NCI-H146 treated with DMSO at 0.1 percent for 48 hours (cell line): Measurements from ENCODE around the gene DLST.

ENCODE experiments used
- DNase-seq: peaks from one replicate; lab custom pipeline; 2025; ENCODE audit not compliant: unreplicated experiment; lab: John Stamatoyannopoulos, UW

Gene DLST

DNA sequence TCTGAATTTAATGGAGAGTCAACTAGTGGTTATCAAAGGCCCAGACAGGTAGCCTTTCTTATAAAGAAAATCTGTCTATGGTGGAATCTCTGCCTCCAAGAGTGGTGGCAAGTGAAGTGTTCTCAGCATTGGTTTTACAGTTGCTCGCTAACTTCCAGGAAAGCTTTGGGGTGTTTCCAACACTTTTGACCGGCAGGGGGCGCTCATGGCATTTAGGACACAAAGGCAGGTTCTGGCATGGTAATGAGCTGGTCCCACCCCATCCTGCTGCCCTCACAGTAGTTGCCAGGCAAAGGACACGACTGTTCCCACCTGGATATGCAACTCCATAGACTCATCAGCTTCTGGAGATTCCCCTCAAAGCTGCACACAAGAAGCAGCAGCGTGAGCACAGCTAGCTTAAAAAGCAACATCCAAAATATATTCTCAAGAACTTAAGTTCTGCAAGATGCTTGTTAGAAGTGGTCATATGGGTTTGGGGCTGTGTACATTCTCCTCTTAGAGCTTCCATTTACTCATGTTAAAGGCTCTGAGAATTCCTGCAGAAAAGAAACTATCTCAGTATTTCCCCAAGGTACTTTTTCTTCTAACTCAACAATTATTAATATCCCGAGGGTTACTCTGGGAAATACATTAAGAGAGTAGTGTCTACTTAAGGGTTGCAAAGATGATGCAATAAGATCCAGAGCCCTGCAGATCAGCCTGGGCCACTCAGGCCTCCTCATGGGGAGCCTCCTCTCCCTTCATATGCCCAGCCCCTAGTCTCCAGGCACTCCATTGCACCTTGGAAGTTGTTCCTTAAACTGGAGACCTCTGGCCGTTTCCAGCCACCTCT is 20.6 kb upstream of the DLST start:
- DNase-seq: peak; percentile 36

DNA sequence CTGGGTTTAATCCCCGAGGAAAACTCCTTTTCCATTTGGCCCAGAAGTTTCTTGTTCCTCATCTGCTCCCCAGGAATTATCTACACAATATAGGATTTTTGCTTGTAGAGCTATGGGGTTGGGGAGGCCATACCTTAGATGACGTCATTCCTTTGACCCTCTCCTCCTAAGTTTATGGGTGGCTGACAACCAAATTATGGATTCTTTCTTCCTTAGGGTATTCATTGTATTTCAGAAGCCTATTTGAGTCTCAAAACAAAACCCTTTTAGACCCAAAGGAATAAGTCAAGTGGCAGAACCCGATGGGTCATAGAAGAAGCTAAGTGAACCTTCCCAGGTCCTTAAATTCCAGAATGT is 20.0 kb upstream of the DLST start:
- no peak for DNase-seq

DNA sequence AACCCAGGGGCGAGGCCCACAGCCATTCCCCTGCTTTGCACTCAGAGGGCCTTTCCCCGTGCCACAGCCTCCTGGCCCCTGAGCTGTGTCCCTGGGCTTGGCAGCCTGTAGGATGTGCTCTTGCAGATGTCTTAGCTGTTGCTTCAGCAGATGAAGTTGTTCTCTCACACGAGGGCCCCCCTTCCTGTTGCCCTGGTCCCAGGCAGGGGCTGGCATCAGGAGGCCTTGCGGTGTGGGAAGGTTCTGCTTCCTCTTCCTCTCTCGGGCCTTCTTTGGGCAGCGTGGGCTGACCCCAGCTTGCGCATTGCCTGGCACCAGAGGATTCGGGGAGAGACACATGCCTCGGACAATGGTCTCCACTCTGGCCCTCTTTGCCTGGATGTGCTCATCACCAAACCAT is 18.4 kb upstream of the DLST start:
- no peak for DNase-seq

DNA sequence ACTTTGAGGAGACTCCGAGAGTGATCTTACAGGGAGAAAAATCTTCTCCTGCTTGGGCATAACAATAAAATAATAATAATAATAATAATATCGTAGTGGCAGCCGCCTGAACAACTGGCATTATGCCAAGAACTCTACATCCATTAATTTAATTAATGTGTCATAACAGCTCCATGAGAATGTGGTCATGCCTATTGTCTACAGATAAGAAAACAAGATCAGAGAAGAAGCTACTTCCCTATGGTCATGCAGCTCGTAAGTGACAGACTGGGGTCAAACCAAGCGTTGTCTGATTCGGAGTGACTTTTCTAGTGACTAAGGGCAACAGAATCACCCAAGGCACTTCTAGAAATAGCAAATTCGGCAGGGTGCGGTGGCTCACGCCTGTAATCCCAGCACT is 17.5 kb upstream of the DLST start:
- DNase-seq: no peak

DNA sequence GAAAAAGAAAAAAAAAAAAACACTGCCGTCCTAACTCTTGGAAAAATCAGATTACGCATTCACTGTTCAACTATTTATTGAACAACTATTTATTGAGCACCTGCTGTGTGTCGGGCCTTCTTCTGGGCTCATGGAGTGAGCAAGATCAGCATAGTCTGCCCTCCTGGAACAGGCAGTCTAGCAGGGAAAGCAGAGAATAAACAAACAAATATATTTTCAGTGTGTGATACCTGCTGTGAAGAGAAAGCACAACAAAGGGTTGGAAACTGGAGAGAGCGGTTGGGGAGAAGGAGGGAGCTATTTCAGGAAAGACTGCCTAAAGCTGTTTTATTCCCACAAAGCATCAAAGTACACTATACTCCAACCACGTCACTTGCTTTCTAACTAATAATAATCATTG is 16.6 kb upstream of the DLST start:
- DNase-seq: no peak

DNA sequence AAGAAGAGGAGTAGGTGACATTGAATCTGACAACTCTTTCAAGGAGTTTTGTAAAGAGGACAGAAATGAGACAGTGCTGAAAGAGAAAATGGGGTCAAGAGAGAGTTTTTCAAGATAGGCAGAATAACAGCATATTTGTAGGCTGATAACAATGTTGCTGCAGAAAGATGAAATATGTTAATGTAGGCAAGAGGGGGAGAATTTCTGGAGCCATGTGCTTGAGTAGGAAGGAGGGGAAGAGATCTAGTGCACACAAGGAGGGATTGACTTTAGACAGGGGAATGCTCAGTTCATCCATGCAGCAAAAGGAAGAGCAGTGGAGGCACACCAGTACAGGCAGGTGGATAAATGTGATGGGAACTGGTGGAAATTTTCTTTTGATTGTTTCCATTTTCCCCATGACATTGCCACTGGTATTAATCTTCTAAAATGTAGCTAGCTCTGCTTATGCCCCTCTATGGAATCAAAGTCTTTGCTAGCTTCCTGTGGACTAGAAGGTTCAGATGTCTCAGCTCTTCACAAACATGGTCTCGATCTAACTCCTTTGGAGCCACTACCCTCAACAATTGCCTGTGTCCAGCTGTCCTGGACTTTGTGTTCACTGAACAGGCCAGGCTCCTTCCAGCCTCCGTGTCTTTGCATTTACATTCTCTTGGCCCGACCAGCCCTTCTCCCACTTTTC is 14.9 kb upstream of the DLST start:
- no peak for DNase-seq

DNA sequence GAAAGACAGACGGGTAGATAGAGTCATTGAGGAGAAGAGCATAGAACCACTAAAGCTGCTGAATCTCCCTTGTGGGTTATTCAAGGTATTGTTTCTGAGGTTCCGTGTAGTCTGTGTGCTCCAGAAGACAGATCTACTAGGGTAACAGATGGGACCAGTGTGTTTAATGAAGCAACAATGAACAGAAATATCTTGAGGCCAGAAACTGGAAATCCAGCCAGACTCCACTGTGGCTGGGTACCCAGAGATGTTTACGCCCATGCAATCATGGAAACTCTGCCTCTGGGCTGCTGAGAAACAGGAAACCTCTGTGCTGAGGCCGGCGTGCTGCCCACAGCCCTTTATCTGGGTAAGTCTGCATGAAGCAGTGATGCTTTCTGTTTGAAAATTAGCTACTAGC is 14.0 kb upstream of the DLST start:
- DNase-seq: no peak

DNA sequence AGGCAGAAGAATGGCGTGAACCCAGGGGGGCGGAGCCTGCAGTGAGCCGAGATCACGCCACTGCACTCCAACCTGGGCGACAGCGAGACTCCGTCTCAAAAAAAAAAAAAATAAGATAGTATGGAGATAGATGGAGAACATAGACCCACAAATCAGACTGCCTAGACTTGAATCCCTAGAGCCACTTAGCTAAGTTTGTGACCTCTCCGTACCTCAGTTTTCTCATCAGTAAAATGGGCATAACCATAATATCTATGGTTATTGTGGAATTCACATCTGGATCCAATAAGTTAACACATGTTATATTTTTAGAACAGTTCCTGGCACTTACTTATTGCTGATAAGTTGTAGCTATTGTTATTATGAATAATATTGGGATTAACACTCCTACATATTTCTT is 13.0 kb upstream of the DLST start:
- no peak for DNase-seq

DNA sequence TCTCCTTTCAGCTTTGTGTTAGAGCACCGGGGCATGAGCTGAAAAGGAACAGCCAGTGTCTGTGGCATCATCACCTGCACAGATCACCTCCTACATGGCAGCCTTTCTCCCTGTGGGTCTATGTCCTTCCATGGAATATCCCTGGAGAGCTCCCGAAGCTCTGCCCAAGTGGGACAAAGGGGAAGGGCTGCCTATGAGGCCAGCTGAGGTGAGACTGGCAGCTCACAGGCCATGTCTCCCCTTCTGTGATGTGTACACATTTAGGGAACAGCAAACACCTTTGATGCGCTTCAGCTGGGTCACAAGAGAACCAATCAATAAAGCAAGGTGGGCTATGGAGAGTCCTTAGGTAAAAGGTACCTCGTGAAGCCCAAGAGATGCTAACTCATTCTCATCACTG is 9.9 kb upstream of the DLST start:
- no peak for DNase-seq

DNA sequence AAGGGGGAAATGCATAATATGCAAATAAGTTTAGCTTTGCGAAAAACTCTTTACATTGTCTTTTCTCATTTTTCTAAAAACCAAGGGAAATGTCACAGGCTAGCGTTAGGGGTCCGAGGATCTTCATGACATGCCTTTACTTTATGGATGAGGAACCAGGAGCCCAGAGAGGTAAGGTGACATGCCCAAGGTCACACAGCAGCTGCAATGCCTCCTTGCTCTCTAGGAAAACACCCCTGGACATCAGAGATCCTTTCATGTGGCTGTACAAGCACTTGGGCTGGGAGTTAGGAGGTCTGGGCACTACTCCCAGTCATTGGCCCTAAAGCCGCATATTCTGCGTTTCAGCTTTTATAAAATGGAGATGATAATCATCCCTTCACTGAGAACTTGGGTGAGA is 6.5 kb upstream of the DLST start:
- no peak for DNase-seq

DNA sequence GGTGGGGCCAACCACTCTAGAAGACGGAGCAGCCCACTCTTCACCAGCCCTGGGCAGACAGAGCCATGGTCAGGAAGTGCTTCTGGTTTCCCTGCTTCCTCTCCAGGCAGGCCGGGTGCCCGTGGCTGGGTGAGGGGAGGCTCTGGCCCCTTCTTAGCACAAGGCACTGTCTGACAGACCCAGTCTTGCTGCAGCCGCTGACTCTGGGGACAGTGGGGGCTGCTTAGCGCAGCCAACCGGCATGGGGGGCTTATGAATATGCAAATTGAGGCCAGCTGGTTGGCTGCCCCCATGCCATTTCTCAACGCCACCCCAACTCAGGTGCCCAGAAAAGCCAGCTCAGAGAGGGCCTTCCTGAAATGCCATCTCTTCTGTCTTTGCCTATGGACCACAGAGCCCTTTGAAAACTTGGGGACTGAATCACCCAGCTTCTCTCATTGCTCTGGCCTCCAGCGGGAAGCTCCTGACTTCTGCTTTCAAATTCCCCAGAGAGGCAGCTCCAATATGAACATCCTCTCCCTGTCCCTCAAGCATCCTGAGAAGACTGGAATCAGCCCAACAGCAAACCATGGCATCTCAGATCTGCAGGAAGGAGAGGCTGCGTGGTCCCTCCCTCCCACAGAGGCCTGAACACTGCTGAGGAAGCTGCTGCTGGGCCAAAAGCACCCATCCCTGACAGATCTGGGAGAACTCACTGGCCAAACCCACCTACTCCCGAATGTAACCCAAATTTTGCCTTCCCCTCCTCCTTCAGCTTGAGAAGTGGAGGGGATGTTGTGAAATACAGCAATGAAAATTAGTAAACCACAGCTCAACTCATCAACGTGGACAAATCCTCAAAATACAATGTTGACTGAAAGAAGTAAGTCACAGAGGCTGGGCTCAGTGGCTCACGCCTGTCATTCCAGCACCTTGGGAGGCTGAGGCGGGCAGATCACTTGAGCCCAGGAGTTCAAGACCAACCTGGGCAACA is 5.5 kb upstream of the DLST start, which contains the start of gene PROX2:
Gene PROX2 (minus strand): TSS at position 205 of the 973 bp plus-strand sequence. CDS start 12,311 bp downstream, outside the sequence.
- DNase-seq: no peak

DNA sequence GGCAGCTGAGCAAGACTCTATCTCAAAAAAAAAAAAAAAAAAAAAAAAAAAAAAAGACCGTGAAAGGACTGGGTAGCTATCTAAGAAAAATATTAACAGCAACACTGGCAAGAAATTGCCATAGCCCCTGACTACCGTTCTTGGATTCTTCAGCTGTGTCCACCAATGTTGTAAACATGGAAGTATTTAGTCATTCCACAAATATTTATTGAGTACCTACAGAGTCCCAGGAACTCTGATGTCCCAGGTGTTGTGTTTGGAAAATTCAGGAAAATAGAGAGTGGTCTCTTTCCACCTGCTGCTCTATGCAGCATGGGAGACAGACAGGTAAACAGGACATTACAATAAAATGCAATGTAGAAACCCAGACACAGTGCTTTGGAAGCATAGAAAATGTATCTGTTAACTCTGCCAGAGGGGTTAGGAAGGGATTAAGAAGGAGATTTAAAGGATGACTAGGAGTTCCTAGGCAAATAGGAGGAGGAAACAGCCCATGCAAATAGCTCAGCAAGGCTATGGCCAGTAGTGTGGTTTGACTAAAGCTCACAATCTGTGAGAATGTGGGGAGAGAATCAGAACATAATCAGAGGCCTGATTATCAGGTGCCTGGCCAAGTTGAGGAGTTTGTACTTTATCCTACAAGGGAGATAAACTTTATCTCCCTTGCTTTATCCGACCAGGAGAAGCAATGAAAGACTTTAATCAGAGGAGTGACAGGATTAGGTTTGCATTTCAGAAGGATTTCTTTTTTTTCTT is 2.1 kb upstream of the DLST start:
- DNase-seq: no peak

DNA sequence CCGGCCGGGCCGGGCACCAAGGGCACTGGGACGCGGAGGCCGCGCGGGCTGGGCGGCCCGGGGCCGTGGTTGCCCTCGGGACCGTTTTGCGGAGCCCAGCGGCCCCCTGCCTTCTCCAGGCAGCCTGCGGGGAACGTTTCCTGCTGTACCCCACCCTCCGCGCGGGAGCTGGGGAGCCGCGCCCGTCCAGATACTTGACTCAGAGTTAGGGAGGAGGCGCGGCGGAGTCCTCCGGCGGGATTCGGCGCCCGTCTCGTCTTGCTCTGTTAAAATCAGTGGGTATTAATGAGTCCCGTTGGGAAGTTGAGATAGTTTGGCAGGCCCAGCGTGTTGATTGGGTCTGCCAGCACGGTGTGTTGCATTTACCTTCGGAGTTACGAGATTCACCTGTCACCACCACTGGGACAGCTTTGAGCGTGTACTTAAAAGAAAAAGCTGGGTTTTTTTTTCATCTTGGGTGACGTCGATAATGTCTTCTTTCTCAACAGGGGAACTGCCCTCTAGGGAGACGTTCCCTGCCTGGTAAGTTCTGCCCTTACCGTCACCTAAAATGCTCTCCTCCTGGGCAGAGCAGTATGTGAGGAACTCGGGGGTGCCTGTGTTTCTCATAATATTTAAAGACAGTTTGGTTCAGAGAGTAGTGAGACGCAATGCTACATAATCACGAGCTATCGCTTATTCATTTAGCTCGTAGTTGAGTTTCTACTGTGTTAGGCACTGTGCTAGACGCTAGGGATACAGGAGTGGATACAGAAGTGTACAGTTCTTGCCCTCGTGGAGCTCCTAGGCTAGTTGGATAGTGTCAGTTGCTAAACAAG is 596 bp downstream of the DLST start:
- no peak for DNase-seq

DNA sequence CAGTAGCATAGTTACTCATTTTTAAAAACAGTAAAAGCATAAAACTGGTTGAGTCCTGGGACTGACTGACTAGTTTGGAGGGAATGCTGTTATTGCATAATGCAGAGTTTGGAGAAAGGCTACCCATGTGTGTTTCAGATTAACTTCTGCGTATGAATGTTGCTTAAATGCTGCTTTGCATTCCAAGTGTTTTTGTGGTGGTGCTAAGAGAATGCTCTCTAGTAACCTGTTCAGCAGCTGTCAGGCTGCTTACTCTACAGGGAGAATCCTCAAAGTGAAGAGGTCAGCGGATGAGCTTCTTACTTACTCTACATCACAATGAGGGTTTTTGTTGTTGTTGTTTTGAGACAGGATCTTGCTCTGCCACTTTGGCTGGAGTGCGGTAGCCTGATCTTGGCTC is 4.3 kb downstream of the DLST start:
- no peak for DNase-seq

DNA sequence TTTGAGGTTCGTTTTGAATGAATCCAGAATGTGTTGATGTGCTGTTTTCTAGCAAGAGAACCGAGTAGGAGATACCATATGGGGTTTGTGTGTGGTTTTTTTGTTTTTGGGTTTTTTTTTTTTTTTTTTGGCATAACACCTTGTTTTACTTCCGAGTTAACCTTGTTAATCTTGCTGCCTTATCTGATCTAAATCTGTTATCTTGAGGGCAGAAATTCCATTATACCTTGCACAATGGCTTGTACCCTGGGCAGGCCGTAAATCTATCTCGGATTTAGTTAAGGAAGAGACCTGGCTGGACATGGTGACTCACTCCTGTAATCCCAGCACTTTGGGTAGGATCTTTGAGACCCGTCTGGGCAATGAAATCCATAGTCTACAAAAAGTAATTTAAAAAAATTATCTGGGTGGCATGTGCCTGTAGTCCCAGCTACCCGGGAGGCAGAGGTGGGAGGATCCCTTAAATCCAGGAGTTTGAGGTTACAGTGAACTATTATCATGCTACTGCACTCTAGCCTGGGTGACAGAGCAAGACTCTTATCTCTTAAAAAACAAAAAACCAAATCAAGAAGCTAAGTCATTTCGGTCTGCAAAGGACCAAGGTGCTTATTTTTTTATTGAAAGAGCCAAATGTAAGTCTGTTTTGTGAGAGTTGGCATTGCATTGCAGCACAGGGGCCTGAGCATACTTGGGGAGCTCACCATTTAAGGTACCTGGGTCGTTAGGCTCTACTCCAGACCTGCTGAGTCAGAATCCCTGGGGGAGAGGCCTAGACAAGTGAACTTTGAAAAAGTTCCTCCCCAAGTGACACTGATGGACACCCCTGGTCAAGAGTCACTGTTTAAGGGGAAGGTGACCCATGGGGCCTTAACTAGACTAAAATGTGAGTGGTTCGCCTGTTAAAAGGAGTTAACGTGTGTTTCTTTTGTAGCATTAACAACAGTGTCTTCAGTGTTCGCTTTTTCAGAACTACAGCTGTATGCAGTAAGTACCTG is 6.7 kb downstream of the DLST start:
- no peak for DNase-seq

DNA sequence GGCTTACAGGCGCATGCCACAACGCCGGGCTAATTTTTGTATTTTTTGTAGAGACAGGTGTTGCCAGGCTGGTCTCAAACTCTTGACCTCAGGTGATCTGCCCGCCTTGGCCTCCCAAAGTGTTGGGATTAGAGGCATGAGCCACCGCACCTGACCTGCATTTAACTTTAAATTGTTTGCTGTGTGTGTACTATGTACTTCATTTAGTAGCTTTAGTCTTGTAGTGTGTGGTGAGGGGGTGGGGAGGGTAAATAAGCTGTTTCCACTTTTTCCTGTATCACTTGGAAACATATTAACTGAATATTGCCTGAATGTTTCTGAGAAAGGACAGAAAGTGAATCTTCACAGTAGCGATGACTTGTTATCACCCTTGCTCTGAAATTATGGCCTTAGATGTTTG is 8.5 kb downstream of the DLST start:
- DNase-seq: no peak

DNA sequence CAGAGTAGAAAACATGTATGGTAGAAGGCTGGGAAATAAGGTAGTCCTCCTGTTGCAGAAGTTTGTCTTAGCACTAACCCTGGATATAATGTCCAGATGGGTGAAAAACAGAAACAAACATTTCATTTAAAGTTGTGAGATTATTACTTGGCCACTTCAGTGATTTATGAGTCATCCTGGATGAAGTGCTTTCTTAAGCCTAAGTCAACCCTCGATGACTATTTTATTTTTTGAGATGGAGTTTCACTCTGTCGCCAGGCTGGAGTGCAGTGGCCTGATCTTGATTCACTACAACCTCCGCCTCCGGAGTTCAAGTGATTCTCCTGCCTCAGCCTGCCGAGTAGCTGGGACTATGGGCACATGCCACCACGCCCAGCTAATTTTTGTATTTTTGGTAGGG is 10.2 kb downstream of the DLST start:
- no peak for DNase-seq

DNA sequence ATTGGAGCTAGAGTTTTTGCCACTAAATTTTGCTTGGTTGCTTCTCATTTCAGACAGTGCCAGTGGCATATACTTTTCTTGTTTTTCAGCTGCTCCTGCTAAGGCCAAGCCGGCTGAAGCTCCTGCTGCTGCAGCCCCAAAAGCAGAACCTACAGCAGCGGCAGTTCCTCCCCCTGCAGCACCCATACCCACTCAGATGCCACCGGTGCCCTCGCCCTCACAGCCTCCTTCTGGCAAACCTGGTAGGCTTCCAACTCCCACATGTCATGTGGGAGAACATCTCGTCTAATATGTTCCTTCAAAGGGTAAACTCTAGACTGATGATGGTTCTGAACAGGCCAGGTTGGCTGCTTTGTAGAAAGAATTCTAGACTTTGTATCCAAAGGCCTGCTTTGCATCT is 11.0 kb downstream of the DLST start:
- no peak for DNase-seq

DNA sequence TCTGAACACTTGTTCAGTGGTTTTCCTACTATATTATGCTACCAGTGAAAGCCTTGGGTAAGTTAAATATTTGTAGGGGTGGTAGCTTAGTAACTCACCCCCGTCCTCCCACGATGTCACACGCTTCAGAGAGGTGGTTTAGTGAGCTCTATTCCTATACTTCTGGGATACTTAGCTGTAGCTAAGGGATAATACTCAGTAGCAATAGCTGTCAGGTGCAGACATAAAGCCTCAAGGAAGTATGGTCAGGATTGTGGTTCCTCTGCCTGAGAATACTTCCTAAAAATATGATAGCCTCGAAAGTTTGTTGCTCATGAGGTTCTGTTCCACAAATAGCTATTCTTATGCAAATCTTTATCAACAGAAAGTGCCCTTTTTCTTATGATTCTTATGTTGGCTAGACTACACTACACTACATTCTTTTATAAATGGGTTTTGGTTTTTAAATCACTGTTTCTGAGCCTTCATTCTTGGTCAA is 11.9 kb downstream of the DLST start:
- no peak for DNase-seq
